ENCODE data around the gene CHEK1. TPM values are rescaled to one million over a fixed set of nuclear protein-coding genes. Genes with fewer than 3 reads are reported as not detected.

The CHEK1 gene
- total RNA-seq, 1 donor from 2014 or later: 23.1 TPM

GRCh38 chr11:125662689-125663088, 37.7 kb downstream of the CHEK1 start:
- no peaks in the 10 kb centered on the region for H3K4me1 Mint-ChIP-seq (ENCODE audit: low read depth, unreplicated experiment)
- no peak for DNase-seq
- no peak overlapping the region for H3K27ac Mint-ChIP-seq (ENCODE audit: unreplicated experiment)
- no peak overlapping the region for H3K4me3 Mint-ChIP-seq (ENCODE audit: unreplicated experiment)
- peaks cover 25% of the 10 kb centered on the region for H3K36me3 Mint-ChIP-seq (ENCODE audit: unreplicated experiment)
- H3K27me3 Mint-ChIP-seq (ENCODE audit: unreplicated experiment): peaks cover 1% of the 10 kb centered on the region
- no peak for TF ChIP-seq CTCF (IDR thresholded peaks at IDR 0.05; ENCODE audit: partially characterized antibody, unreplicated experiment)
- H3K9me3 Mint-ChIP-seq (ENCODE audit: unreplicated experiment): no peaks in the 10 kb centered on the region

GRCh38 chr11:125663910-125664309, 38.9 kb downstream of the CHEK1 start:
- Mint-ChIP-seq H3K36me3 (ENCODE audit: unreplicated experiment) (peaks cover 25% of the 10 kb centered on the region), H3K4me1 (ENCODE audit: low read depth, unreplicated experiment) (no peaks in the 10 kb centered on the region), H3K27ac (ENCODE audit: unreplicated experiment) (no peak overlapping the region), H3K27me3 (ENCODE audit: unreplicated experiment) (peaks cover 1% of the 10 kb centered on the region), H3K9me3 (ENCODE audit: unreplicated experiment) (no peaks in the 10 kb centered on the region), H3K4me3 (ENCODE audit: unreplicated experiment) (no peak overlapping the region)
- TF ChIP-seq CTCF (IDR thresholded peaks at IDR 0.05; ENCODE audit: partially characterized antibody, unreplicated experiment): no peak
- DNase-seq: no peak

- no peaks in the 10 kb centered on the region for H3K4me1 Mint-ChIP-seq (ENCODE audit: low read depth, unreplicated experiment)
- no peak overlapping the region for H3K27ac Mint-ChIP-seq (ENCODE audit: unreplicated experiment)
- no peak for TF ChIP-seq CTCF (IDR thresholded peaks at IDR 0.05; ENCODE audit: partially characterized antibody, unreplicated experiment)
- no peaks in the 10 kb centered on the region for H3K9me3 Mint-ChIP-seq (ENCODE audit: unreplicated experiment)
- DNase-seq: no peak
- H3K4me3 Mint-ChIP-seq (ENCODE audit: unreplicated experiment): no peak overlapping the region
- peaks cover 25% of the 10 kb centered on the region for H3K36me3 Mint-ChIP-seq (ENCODE audit: unreplicated experiment)
- no peaks in the 10 kb centered on the region for H3K27me3 Mint-ChIP-seq (ENCODE audit: unreplicated experiment)
Observed at GRCh38 chr11:125667151-125667550, 42.2 kb downstream of the CHEK1 start.

GRCh38 chr11:125670172-125670571, 45.2 kb downstream of the CHEK1 start:
- Mint-ChIP-seq H3K27me3 (ENCODE audit: unreplicated experiment) (no peaks in the 10 kb centered on the region), H3K4me1 (ENCODE audit: low read depth, unreplicated experiment) (no peaks in the 10 kb centered on the region), H3K36me3 (ENCODE audit: unreplicated experiment) (peaks cover 19% of the 10 kb centered on the region), H3K4me3 (ENCODE audit: unreplicated experiment) (no peak overlapping the region), H3K27ac (ENCODE audit: unreplicated experiment) (no peak overlapping the region), H3K9me3 (ENCODE audit: unreplicated experiment) (no peaks in the 10 kb centered on the region)
- no peak for DNase-seq
- TF ChIP-seq CTCF (IDR thresholded peaks at IDR 0.05; ENCODE audit: partially characterized antibody, unreplicated experiment): no peak

GRCh38 chr11:125671561-125671960, 46.6 kb downstream of the CHEK1 start:
- peaks cover 8% of the 10 kb centered on the region for H3K36me3 Mint-ChIP-seq (ENCODE audit: unreplicated experiment)
- no peak for TF ChIP-seq CTCF (IDR thresholded peaks at IDR 0.05; ENCODE audit: partially characterized antibody, unreplicated experiment)
- H3K27ac Mint-ChIP-seq (ENCODE audit: unreplicated experiment): no peak overlapping the region
- no peaks in the 10 kb centered on the region for H3K27me3 Mint-ChIP-seq (ENCODE audit: unreplicated experiment)
- no peak for DNase-seq
- H3K9me3 Mint-ChIP-seq (ENCODE audit: unreplicated experiment): no peaks in the 10 kb centered on the region
- H3K4me3 Mint-ChIP-seq (ENCODE audit: unreplicated experiment): no peak overlapping the region
- H3K4me1 Mint-ChIP-seq (ENCODE audit: low read depth, unreplicated experiment): no peaks in the 10 kb centered on the region
